HG02840 (cell line): ENCODE data around the gene GRID2IP.
"Not testable (repeated sequence)": the region's sequence is repeated elsewhere in the genome, so short reads cannot be mapped to it uniquely, and the experiment has no call there.

Source experiments
- ATAC-seq: cut with Tn5 transposase; IDR thresholded peaks from one replicate; pipeline ENCODE4 v1.9.1; 2021; ENCODE audit warnings: mild to moderate bottlenecking, moderate library complexity, moderate number of reproducible peaks; ENCODE audit not compliant: unreplicated experiment, low FRiP score

GRID2IP gene

GRCh38 chr7:6453734-6454133 lies 97.5 kb downstream of the GRID2IP start:
- ATAC-seq: no peak

DNA sequence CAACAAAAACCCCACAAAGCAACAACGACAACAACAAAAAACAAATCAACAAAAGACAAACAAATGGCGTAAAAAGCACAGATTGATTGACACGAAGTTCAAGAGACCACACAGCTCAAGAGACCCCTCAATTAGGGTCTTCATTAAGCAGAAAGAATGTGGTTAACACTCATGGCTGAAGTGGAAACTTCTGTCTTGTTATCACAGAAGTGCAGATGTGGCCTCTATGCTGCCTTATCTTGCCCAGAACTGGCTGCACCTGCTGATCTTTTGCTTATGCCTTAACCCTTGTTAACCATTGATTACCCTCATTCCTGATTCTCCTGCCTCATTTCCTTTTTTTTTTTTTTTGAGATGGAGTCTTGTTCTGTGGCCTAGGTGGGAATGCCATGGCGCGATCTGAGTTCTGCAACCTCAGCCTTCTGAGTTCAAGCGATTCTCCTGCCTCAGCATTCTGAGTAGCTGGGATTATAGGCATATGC lies 100.0 kb downstream of the GRID2IP start:
- ATAC-seq: no peak

- not testable (repeated sequence) for ATAC-seq
Observed at GRCh38 chr7:6450591-6450990, 100.7 kb downstream of the GRID2IP start.

DNA sequence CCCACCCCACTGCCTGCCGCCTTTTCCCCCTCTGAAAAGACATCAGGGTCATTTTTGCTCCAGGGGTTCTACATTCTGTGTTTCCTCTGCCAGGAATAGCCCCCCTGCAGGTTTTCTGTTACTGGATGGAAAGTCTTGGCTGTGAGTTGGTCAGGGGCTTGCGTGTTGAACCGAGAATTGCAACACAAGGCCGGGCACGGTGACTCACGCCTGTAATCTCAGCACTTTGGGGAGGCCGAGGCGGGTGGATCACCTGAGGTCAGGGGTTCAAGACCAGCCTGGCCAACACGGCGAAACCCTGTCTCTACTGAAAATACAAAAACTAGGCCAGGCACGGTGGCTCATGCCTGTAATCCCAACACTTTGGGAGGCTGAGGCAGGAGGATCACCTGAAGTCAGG lies 101.4 kb downstream of the GRID2IP start:
- ATAC-seq: not testable (repeated sequence)

DNA sequence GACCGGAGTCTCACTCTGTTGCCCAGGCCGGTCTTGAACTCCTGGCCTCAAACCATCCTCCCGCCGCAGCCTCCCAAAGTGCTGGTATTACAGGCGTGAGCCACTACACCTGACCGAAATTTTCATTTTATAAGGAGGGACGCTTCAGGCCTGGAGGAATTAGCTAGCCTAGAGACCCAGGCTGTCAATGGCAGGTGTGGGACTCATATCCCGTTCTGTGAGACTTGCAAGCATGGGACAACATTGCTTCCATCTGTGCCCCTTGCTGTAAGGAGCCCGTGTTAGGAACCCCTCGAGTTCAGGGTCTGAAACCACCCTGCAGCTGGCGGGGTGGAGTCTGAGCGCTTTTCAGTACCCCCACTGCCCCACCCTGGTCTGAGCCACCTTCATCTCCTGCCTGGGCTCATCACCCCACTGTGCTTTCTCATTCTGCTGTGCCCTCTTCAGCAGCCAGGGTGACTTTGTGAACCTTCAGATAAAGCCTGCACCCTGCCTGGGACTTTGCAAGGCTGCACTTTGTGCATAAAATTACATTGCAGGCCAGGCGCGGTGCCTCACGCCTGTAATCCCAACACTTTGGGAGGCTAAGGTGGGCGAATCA lies 102.2 kb downstream of the GRID2IP start:
- ATAC-seq: no peak

- peak; percentile 80 for ATAC-seq
Observed at GRCh38 chr7:6447581-6448199, 103.6 kb downstream of the GRID2IP start, which contains the start of gene DAGLB. Gene DAGLB, minus strand, starts transcription at chr7:6447954. Its CDS starts 112 bp downstream, at chr7:6447842.
